Superior temporal gyrus (tissue), 1 donor: Measurements from ENCODE around the gene ZDHHC24.
"Not testable (repeated sequence)": the region's sequence is repeated elsewhere in the genome, so short reads cannot be mapped to it uniquely, and the experiment has no call there.

Experiments
- DNase-seq: peaks from one replicate; pipeline ENCODE4 v3.0.0-alpha.2; 2016; ENCODE audit errors: extremely low spot score

Gene ZDHHC24

DNA sequence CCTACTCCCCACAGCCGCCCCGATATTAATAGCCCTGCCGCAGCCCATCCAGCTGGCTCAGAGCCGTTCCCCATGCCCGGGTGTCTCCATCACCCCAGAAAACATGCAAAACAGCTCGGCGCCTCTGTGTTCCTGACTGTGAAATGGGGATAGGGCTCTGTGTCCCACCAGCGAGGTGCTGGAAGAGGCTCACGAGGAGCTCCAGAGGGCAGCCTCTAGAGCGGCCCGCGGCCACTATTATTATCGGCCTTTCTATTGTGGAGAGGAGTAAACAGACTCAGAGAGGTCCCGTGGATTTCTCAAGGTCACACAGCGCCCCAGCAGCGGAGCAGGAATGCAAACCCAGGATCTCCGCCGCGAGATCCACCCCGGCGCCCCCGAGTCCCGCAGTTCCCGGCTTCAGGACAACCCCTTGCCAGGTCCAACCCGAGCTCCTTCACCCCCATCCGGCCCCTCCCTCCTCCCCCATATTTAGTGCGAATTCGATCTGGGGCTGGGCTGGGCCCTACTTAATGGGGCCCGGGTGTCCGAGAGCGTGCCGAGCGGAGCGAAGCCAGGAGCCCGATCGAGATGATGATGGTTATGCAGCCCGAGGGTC, 619 bp upstream of the ZDHHC24 start, which contains the start of gene ACTN3:
TSS of gene ACTN3 (plus strand) at position 536 of the 598 bp plus-strand sequence. CDS start at position 571, 35 bp downstream.
- DNase-seq = no peak

DNA sequence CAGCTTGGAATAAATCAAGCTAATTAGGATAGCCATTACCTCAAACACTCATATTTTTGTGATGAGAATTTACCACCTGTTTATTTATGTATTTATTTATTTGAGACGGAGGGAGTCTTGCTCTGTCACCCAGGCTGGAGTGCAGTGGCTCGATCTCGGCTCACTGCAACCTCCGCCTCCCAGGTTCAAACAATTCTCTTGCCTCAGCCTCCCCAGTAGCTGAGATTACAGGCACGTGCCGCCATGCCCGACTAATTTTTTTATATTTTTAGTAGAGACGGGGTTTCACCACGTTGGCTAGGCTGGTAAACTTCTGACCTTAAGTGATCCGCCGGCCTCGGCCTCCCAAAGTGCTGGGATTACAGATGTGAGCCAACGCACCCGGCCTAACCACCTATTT, 896 bp downstream of the ZDHHC24 start:
- DNase-seq = not testable (repeated sequence)

DNA sequence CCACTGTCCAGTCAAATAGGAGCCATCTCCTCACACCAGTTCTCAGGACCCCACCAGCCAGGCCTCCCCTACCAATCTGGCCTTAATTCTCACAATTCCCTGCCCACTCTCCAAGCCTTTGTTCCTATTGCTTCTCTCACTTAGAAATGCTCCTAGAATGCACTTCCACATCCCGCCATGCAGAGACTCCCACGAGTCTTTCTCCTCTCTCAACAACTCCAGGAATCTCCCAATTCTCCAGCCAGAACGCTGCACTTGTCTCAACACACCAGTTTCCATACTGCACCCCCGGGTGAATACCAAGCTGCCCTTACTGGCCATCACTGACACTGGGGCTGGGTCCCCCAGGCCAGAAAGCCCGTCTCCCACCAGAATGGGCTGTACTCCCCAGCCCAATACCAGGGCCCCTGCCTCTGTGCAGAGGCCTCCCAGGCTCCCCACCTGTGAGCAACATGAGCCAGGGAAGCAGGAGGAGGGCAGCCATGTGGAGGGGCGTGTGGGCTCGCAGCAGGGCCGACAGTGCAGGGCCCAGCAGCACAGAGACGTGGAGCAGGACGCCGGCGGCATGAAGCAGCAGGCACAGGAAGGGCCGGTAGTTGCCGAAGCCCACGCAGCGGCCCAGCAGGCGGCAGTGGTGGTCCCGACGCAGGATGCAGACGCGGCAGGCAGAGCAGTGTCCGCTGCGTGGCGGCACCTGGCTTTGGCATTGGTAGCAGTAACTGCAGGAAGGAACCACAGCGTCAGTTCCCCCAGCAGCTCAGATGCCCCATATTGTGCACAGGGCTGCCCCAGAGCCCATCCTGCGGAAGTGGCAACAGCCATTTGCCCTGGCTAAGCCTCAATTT, 2.4 kb downstream of the ZDHHC24 start:
- DNase-seq = peak; percentile 34

DNA sequence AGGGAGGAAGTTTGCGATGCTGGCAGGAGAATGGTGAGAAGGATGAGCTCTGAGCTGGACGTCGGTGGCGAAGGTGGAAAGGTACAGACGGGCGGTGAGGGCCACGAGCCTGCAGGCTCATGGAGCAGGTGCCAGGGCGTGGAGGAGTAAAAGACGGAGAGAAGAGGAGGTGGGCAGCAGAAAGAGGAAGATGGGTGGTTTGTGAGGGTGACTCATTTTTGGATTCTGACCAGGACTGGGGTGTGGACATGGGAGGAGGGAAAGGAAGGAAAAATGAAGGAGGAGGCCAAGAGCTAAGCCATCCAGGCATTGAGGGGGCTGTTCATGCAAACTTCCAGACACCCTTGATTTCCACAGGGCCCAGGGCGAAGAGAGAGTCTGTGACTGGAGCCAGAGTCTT, 3.5 kb downstream of the ZDHHC24 start:
- no peak for DNase-seq

DNA sequence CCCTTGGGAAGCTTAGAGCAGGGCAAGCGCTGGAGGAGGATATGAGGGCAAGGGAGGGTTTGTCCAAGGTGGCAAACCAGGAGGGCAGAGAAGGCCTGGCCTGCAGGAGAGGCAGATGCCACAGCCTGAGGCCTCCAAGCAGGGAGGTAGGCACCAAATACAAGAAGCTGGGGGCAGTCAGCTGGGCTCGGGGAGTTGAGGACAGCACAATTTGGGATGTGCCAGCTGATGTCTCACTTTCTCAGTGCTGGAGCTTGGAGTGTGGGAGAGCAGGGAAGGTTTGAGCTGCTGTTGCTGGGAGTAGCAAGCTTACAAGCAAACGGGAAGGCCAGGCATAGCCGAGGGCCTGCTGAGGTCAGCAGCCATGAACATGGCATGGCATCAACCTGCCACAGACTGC, 4.0 kb downstream of the ZDHHC24 start:
- no peak for DNase-seq

DNA sequence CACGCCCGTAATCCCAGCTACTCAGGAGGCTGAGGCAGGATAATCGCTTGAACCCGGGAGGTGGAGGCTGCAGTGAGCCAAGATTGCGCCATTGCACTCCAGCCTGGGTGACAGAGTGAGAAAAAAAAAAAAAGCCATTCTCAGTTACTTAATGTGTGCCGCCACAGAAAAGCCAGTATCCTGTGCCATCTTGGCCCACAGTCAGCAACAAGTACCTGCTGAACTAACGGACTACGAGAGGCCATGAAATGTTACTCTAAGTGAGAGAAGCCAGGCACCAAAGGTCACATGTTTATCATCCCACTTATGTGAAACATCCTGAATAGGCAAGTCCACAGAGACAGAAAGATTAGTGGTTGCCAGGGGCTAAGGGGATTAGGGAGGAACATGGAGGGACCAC, 5.2 kb downstream of the ZDHHC24 start:
- not testable (repeated sequence) for DNase-seq

DNA sequence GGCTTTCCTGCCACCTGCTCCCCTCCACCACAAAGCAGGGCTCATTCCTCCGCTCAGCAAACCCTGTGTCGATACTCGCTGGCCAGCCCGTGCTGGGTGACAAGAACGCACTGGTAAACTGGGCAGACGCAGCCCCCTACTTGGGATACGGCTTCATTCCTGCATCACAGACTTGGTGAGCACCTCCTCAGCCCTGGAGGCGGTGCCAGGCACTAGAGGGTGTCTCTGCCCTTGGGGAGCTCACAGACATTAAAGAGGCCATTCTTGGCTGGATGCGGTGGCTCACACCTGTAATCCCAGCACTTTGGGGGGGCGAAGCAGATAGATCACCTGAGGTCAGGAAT, 6.0 kb downstream of the ZDHHC24 start:
- DNase-seq = no peak

DNA sequence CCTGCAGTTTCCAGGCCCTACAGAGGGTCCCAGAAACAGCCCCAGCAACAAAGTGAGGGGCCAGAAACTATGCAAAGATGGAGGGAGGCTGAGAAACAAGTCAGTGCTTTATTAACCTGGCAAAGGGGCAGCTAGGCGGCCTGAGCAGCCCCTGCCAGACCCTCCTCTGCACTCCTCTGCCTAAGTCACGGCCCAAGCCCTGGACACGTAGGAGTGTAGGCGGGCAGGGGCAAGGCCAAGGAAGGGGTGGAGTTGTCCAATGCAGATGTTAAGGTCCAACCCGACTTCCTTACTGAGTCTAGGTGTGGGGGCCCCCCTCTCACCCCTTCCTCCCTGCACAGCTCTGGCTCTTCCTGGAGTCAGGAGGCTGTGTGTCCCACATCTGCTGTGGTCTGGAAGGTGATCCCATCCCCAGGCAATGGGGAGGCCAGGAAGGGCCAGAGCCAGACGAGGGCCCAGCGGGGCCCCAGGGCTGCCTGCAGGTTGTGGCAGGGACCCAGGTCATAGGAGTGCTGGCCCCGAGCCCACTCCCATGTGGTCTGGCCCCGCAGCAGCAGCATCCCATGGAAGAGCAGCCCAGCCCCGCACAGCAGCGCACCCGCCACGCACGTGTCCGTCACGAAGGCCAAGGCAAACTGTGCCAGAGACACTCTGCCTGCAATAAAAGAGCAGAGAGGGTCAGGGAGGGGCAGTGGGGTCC, 6.5 kb downstream of the ZDHHC24 start:
- DNase-seq = no peak

DNA sequence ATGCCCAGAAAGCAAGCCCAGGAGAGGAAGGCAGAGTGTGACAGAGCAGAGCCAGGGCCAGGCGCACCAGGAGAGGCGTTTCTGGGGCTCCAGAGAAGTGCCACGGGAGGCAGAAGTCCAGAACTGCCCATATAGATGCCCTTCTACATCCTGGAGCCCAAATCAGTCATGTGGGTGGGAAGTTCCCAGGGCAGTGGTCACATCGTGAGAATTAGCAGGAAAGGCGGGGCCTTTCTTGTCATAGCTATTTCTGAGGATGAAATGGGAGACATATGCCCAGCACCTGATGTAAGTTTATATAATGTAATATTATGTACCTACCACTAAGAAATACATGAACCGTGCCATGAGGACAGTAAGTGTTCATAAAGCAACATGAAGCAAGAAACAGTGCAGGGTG, 13.1 kb downstream of the ZDHHC24 start:
- DNase-seq = no peak

DNA sequence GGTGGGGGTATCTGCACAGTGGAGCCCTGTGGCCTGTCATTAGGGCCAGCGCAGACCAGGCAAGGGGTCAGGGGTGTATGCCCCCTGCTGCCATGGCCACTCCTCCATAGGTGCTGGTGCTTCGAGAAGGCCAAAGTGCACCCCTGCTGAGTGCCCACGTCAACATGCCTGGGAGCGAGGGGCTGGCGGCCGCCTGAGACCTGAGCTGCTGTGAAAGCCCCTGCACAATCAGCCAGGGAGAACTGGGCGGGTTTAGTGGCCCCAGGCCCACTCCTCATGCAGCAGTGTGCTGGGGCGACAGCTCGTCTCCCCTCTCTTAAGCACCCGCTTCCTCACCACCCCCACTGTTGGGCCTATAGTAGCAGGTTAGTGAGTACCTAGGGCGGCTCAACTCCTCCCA, 14.0 kb downstream of the ZDHHC24 start:
- DNase-seq = no peak

DNA sequence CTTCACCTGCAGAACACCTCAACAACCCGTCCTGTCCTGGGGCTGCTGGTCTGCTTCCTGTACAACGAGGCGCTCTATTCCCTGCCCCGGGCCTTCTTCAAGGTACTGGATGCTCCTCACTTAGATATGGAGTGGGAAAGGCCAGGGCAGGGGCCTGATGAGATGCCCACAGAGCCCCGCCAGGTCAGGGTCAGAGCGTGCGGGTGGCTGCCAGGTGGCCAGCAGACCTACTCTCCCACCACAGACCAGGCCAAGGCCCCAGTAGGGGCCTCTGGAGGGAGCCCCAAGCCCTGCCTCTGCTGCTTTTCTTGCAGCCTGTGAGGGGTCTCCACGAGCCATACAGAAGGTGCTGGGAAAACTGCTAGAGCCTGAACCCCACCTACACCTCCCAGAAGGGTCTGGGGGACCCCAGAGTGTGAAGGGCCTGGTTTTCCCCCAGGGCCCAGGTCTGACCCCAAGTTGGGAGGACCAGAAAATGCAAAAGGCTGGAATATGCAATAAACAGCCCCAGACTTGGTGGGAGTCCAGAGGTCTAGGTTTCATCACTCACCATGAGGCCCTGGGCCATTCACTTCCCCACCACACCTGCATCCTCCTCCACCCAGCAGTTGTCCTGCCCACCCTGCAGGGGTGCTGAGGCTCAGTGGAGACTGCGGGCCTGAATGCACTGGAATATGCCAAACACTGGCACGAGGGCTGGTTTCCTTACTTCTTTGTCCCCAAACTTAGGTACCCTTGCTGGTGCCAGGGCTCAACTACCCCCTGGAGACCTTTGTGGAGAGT, 14.7 kb downstream of the ZDHHC24 start:
- DNase-seq = no peak

DNA sequence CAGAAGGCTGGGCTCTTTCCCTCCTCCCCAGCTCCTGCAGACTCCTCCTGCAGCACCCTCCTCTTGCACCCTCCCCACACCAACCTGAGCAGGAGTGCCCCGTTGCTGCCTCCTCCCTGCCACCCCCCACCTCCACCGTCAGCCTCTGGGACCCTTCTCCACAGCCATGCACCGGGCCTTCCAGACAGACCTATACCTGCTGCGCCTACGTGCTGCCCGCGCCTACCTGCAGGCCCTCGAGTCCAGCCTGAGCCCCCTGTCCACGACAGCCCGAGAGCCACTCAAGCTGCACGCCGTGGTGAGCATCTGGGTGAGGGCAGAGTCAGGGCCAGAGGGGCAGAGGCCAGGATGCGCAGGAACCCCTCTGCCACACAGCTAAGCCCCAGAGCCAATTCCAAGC, 16.2 kb downstream of the ZDHHC24 start:
- no peak for DNase-seq

DNA sequence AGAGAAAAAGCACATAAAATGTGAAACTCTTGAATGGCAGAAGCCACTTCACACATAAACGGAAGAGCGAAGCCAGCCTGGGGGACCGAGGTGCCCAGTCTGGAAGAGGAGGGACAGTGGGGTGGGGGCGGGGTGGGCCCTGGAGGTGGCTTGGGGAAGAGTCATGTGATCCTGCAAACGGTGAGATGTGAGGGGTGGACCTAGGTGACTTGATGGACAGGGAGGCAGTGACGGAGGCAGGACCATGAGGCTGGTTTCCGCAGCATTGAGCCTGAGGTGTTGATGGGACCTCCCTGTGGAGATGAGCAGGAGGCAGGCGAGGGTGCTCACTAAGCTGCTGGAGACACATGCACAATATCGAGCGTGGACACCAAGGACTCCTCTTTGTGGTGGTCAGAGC, 16.8 kb downstream of the ZDHHC24 start:
- DNase-seq = no peak

DNA sequence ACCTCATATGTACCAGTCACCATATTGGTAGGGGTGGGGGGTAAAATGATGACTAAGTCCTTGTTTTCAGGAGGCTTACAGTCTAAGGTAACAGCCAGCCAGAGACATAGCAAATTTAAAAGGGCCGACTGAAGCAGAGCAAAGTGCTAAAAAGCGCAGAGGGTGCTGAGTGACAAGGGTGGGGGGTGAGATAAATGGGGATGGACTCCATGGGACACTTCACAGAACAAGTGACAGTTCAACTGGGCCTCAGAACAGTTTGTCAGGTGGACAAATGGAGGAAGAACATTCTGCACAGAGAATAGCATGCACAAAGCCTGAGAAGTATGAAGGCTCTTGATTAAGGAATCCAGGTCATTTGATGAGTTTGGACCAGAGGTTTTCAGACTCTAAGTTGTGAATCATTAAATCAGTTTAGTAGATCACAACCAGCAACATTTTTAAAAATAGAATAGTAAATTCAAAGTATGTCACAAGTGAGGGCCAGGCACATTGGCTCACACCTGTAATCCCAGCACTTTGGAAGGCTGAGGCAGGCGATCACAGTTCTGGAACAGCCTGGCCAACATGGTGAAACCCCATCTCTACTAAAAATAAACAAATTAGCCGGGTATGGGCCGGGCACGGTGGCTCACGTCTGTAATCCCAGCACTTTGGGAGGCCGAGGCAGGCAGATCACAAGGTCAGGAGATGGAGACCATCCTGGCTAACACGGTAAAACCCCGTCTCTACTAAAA, 21.4 kb downstream of the ZDHHC24 start:
- DNase-seq = no peak

DNA sequence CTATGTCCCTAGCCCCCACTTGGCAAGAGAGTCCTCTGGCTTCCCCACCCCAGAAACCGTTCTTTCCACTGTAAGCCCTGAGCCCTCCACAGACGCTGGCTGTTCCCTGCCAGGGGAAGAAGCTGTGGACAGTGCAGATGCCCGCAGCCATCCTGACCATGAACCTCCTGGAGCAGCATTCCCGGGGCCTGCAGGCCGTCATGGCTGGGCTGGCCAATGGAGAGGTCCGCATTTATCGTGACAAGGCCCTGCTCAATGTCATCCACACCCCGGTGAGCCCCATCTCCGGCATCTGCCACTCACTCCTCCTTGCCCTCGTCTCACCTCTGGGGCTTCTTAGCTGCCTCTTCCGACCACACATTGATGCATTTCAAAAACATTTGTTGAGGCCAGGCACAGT, 22.2 kb downstream of the ZDHHC24 start:
- DNase-seq = no peak

DNA sequence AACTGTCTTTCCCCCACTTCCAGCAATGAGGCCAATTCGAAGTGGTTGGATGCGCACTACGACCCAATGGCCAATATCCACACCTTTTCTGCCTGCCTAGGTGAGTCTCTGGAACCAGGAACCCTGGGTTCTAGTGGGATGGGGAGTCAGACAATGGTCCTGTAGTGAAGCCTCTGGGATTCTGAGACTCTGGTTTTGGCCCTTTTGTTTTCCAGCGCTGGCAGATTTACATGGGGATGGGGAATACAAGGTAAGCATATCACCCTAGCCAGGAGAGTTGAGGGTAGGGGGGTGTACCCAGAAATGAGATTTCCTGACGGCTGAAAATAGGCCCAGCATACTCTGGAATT, 34.9 kb downstream of the ZDHHC24 start:
- no peak for DNase-seq

DNA sequence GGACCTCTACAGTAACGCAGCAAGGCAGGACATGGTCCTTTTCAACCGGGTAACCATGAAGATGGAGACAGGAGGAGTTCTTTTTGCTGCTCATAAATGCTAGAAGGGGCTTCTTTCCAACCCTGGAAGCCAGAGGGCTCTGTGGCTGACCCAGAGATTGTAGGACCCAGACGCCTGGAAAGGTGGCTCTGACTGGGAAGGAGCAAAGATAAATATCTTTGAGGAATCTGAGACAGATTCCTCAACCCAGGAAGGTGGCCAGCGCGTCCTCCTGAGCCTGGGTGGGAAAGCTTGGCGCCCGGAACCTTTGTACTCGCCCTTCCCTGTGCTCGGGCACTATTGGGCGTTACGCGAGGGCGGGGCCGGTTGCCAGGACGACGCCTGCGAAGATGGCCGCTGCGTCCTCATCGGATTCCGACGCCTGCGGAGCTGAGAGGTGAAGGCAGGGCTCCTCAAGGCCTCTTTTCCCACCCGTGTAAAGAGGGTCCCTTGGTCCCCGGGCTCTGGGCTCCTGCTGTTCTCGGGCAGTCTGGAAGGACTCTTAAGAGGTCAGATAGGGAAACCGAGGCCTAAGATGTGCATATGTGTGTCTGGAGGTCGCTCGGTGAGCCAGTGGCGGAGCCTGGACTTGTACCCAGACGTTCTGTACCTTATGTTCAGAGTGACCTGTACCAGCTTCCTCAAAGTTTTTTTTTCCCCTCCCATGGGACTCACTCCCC, 35.4 kb downstream of the ZDHHC24 start, which contains the start of gene BBS1:
TSS of gene BBS1 (plus strand) at position 365 of the 719 bp plus-strand sequence. CDS start at position 390, 25 bp downstream.
- DNase-seq = peak; percentile 89

DNA sequence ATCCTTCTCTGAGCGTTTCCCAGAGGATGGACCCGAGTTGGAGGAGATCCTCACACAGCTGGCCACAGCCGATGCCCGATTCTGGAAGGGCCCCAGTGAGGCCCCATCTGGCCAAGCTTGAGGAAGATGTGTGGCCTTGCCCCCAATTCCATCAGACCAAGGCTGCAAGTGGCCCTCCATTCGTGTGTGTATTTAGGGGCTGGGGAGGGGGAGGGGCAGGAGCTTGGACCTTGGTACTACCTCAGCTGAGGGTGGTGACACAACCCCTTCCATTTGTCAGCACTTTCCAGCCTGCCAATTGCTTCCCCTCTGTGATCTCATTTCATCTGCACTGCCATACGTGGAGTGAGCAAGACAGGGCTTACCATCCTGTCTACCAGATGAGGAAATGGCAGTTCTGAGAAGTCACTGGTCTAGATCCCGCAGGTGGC, 36.7 kb downstream of the ZDHHC24 start:
- DNase-seq = no peak

DNA sequence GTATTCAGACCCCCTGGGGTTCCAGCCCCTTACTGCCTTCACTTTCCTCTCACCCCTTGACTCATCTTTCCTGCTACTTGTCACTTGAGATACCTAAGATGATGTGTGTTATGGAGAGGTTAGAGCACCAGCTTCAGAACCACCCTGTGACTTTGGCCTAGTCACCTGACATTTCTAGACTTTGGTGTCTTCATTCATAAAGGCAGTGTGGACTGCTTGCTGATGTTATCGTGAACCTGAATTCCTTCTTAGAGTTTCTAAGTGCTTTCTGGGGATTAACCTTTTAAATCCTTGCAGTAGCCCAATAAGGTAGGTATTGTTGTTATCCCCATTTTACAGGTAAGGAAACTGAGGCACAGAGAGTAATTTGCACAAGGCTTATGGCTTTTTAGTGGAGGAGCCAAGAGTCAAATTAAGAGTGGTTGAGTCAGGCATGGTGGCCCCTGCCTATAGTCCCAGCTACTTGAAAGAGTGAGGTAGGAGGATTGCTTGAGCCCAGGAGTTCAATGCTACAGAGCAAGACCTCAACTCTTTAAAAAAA, 40.5 kb downstream of the ZDHHC24 start:
- DNase-seq = no peak

DNA sequence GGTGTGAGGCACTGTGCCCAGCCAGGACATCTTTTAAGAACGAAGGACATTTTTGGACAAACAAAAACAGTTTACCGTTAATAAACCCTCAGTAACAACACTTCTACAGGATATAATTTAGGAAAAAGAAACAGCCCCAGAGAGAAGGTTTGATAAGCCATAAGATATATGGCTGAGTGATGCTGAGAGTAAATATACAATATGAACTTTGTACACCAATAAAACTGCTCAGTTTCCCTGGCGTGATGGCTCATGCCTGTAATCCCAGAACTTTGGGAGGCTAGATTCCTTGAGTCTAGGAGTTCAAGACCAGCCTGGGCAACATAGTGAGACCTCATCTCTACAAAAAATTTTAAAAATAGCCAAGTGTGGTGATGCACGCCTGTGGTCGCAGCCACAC, 47.3 kb downstream of the ZDHHC24 start:
- DNase-seq = no peak
